ENCODE data around the gene APC2. TPM values are rescaled to one million over a fixed set of nuclear protein-coding genes. Genes with fewer than 3 reads are reported as not detected.

The APC2 gene
- total RNA-seq, 2 experiments from 2014 or later: 0.07 to 0.29 TPM

- TF ChIP-seq, protein P1, sequence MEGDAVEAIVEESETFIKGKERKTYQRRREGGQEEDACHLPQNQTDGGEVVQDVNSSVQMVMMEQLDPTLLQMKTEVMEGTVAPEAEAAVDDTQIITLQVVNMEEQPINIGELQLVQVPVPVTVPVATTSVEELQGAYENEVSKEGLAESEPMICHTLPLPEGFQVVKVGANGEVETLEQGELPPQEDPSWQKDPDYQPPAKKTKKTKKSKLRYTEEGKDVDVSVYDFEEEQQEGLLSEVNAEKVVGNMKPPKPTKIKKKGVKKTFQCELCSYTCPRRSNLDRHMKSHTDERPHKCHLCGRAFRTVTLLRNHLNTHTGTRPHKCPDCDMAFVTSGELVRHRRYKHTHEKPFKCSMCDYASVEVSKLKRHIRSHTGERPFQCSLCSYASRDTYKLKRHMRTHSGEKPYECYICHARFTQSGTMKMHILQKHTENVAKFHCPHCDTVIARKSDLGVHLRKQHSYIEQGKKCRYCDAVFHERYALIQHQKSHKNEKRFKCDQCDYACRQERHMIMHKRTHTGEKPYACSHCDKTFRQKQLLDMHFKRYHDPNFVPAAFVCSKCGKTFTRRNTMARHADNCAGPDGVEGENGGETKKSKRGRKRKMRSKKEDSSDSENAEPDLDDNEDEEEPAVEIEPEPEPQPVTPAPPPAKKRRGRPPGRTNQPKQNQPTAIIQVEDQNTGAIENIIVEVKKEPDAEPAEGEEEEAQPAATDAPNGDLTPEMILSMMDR (IDR thresholded peaks at IDR 0.05): no peak
- H3K36me3 Mint-ChIP-seq (ENCODE audit: low read depth): no peaks in the 10 kb centered on the region
- no peaks in the 10 kb centered on the region for H3K9me3 Mint-ChIP-seq
- ChIA-PET CTCF (interaction anchor here (0.7 to 3.1 kb wide), 5 partner anchors 9 to 19 kb away, joined by 3 to 13 read pairs (median 3); no protein-coding TSS in a partner anchor), POLR2A (interaction anchor here (0.8 to 1.9 kb wide), 5 partner anchors 9 to 17 kb away, joined by 3 to 6 read pairs (median 3); no protein-coding TSS in a partner anchor)
- peaks cover 45% of the 10 kb centered on the region for H3K27me3 Mint-ChIP-seq
- H3K4me1 Mint-ChIP-seq (ENCODE audit: low read depth): peaks cover 13% of the 10 kb centered on the region
- H3K4me3 Mint-ChIP-seq: no peak overlapping the region
- H3K27ac Mint-ChIP-seq: no peak overlapping the region
- intact Hi-C loops (cut with micrococcal nuclease): no loop called here
- DNase-seq: no peak
- ATAC-seq: no peak
Measured at GRCh38 chr19:1456121-1456900, 6.4 kb downstream of the APC2 start.

- CTCF ChIA-PET: interaction anchor here (0.7 to 1.8 kb wide), 4 partner anchors 9 to 89 kb away, joined by 3 to 6 read pairs (median 4); no protein-coding TSS in a partner anchor
Measured at GRCh38 chr19:1457031-1457739, 7.3 kb downstream of the APC2 start.

DNA sequence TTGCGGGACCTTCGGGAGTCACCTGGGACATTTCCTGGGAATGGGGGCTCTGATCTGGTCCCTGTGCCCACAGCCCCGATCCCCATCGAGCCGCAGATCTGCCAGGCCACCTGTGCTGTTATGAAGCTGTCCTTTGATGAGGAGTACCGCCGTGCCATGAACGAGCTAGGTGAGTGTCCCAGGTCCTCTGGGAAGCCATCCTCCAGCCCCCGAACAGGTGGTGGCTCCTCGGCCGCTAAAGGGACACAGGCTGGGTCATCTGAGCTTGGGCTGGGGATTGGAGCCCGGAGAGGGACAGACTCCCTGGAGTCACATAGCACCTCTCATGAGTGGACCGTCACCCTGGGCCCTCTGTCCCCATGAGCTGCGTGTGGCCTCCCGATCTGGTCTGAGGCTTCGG is 8.0 kb downstream of the APC2 start:
- peaks cover 34% of the 10 kb centered on the region for H3K27me3 Mint-ChIP-seq
- H3K36me3 Mint-ChIP-seq (ENCODE audit: low read depth): no peaks in the 10 kb centered on the region
- ChIA-PET POLR2A (interaction anchor here (0.9 to 1.9 kb wide), 4 partner anchors 8 to 16 kb away, joined by 3 to 6 read pairs (median 4); no protein-coding TSS in a partner anchor), CTCF (interaction anchor here (0.9 to 1.8 kb wide), 3 partner anchors 8 to 89 kb away, joined by 3 to 6 read pairs (median 5); no protein-coding TSS in a partner anchor)
- TF ChIP-seq, protein P1 (IDR thresholded peaks at IDR 0.05): no peak
- peaks cover 13% of the 10 kb centered on the region for H3K4me1 Mint-ChIP-seq (ENCODE audit: low read depth)
- DNase-seq (no peak), ATAC-seq (no peak)
- no peak overlapping the region for H3K27ac Mint-ChIP-seq
- H3K9me3 Mint-ChIP-seq: no peaks in the 10 kb centered on the region
- no peak overlapping the region for H3K4me3 Mint-ChIP-seq
- intact Hi-C loops (cut with micrococcal nuclease): no loop called here

More at GRCh38 chr19:1457031-1457739, 7.3 kb downstream of the APC2 start:
- Mint-ChIP-seq H3K36me3 (ENCODE audit: low read depth) (no peaks in the 10 kb centered on the region), H3K9me3 (no peaks in the 10 kb centered on the region), H3K4me3 (no peak overlapping the region), H3K27ac (no peak overlapping the region), H3K27me3 (peaks cover 40% of the 10 kb centered on the region), H3K4me1 (ENCODE audit: low read depth) (peaks cover 13% of the 10 kb centered on the region)
- intact Hi-C loops (cut with micrococcal nuclease): no loop called here
- POLR2A ChIA-PET: interaction anchor here (0.9 to 1.9 kb wide), 4 partner anchors 9 to 16 kb away, joined by 3 to 6 read pairs (median 4); no protein-coding TSS in a partner anchor
- TF ChIP-seq, protein P1 (IDR thresholded peaks at IDR 0.05): no peak
- DNase-seq (no peak), ATAC-seq (no peak)

- intact Hi-C loops (cut with micrococcal nuclease): no loop called here
- no peaks in the 10 kb centered on the region for H3K9me3 Mint-ChIP-seq
- TF ChIP-seq, protein P1 (IDR thresholded peaks at IDR 0.05): no peak
- ATAC-seq (no peak), DNase-seq (no peak)
- ChIA-PET CTCF (no interaction called here), POLR2A (interaction anchor here (0.5 to 1.1 kb wide), 2 partner anchors 22 to 55 kb away, joined by 3 read pairs; no protein-coding TSS in a partner anchor)
- H3K27ac Mint-ChIP-seq: no peak overlapping the region
- H3K36me3 Mint-ChIP-seq (ENCODE audit: low read depth): no peaks in the 10 kb centered on the region
- H3K27me3 Mint-ChIP-seq: peaks cover 25% of the 10 kb centered on the region
- H3K4me1 Mint-ChIP-seq (ENCODE audit: low read depth): peaks cover 11% of the 10 kb centered on the region
- H3K4me3 Mint-ChIP-seq: no peak overlapping the region
Measured at GRCh38 chr19:1459479-1459878, 9.6 kb downstream of the APC2 start.

All from activated CD8-positive, alpha-beta T cell treated with anti-CD3 and anti-CD28 coated beads for 36 hours (primary cell).